HCT116 (cell line): ENCODE measurements around the gene TENM4. TPM values are rescaled to one million over a fixed set of nuclear protein-coding genes. Genes with fewer than 3 reads are reported as not detected.

ENCODE experiments used
- ATAC-seq: fragments of 200-7000 bp; cut with Tn5 transposase; 2 replicates; pipeline ENCODE4 v1.9.1; 2020; ENCODE audit warnings: mild to moderate bottlenecking, moderate library complexity
- BruUV-seq: library from RNA; stranded (reverse); fragments of 400-500 nt; replicated peaks from 2 replicates; lab custom pipeline; 2021; lab: Mats Ljungman, UMichigan
- CTCF ChIA-PET: fragments of 300-600 bp; sonication (Branson Sonifier 250); formaldehyde crosslinking; loops from one replicate; lab custom pipeline; 2021; ENCODE audit warnings: antibody characterized with exemption; lab: Charles Lee
- POLR2A ChIA-PET: fragments of 300-600, 350-600 bp; sonication (Branson Sonifier 250); formaldehyde crosslinking; loops from one replicate; lab custom pipeline; 2021; ENCODE audit warnings: antibody characterized with exemption; lab: Charles Lee
- RAD21 ChIA-PET, 2 experiments: fragments of 300-600 bp; sonication (Branson Sonifier 250); formaldehyde crosslinking; loops; one replicate each; lab custom pipeline; 2023; ENCODE audit warnings: low total read pairs in 2 of 2; ENCODE audit not compliant: uncharacterized antibody in 2 of 2, unreplicated experiment in 2 of 2, low non-redundant PET in 1 of 2; lab: Charles Lee
- DNase-seq: peaks from one replicate; pipeline ENCODE4 v3.0.0-alpha.2; 2010; ENCODE audit warnings: low read depth, low spot score
- H2AFZ ChIP-seq: fragments of 200-600 bp; shearing (Covaris generic), sonication (generic); 2 replicates; pipeline ENCODE4 v1.6.1; 2017; ENCODE audit warnings: low read depth, mixed run types, mixed read lengths, antibody characterized with exemption, low read length; ENCODE audit not compliant: poor library complexity, severe bottlenecking
- H3K27ac ChIP-seq: 2 replicates; pipeline ENCODE4 v1.5.1; 2012; ENCODE audit warnings: low read depth, low read length
- H3K27me3 ChIP-seq: fragments of 200-600 bp; sonication (generic); 2 replicates; pipeline ENCODE4 v1.6.1; 2016; ENCODE audit warnings: mixed run types, low read length, mixed read lengths; ENCODE audit not compliant: insufficient read depth
- H3K36me3 ChIP-seq, 2 experiments: fragments of 200-500 bp in 1 of 2; fragments of 200-600 bp in 1 of 2; sonication (Bioruptor generic) in 1 of 2; sonication (generic) in 1 of 2; 2 replicates each; pipeline versions ENCODE4 v1.5.1 to v1.6.1; 2014 to 2016; ENCODE audit warnings: low read length in 2 of 2, inconsistent platforms in 1 of 2, mixed read lengths in 1 of 2, mixed run types in 1 of 2; ENCODE audit not compliant: insufficient read depth in 2 of 2, control insufficient read depth in 1 of 2
- H3K4me1 ChIP-seq, 2 experiments: fragments of 200-600 bp in 1 of 2; sonication (generic) in 1 of 2; 2 replicates each; pipeline versions ENCODE4 v1.5.1 to v1.6.1; 2012 to 2017; ENCODE audit warnings: low read length in 2 of 2, inconsistent platforms in 1 of 2, mild to moderate bottlenecking in 1 of 2, mixed read lengths in 1 of 2, mixed run types in 1 of 2, moderate library complexity in 1 of 2; ENCODE audit not compliant: insufficient read depth in 2 of 2, control insufficient read depth in 1 of 2
- H3K4me2 ChIP-seq: fragments of 200-600 bp; sonication (generic); 2 replicates; pipeline ENCODE4 v1.6.1; 2017; ENCODE audit warnings: mixed run types, low read length, mixed read lengths
- H3K4me3 ChIP-seq, 2 experiments: fragments of 200-600 bp in 1 of 2; sonication (generic) in 1 of 2; replicated peaks in 1 of 2; 2 replicates each; pipeline ENCODE4 v1.5.1; 2011 to 2016; ENCODE audit warnings: low read length in 2 of 2, control low read depth in 1 of 2, low read depth in 1 of 2, mild to moderate bottlenecking in 1 of 2, mixed read lengths in 1 of 2, mixed run types in 1 of 2
- H3K79me2 ChIP-seq: fragments of 200-600 bp; sonication (generic); 2 replicates; pipeline ENCODE4 v1.6.1; 2017; ENCODE audit warnings: mild to moderate bottlenecking, mixed run types, low read length, moderate library complexity, mixed read lengths; ENCODE audit not compliant: insufficient read depth
- H3K9ac ChIP-seq: fragments of 200-600 bp; sonication (generic); 2 replicates; pipeline ENCODE4 v1.6.1; 2016; ENCODE audit warnings: low read length, mixed read lengths
- H3K9me2 ChIP-seq: fragments of 200-600 bp; sonication (generic), shearing (Covaris generic); 2 replicates; pipeline ENCODE4 v1.6.1; 2017; ENCODE audit warnings: mixed run types, mild to moderate bottlenecking, moderate library complexity; ENCODE audit not compliant: insufficient read depth
- H3K9me3 ChIP-seq, 2 experiments: fragments of 200-500 bp in 1 of 2; fragments of 200-600 bp in 1 of 2; sonication (Bioruptor generic) in 1 of 2; sonication (generic) in 1 of 2; 2 replicates each; pipeline ENCODE4 v1.6.1; 2014 to 2017; ENCODE audit warnings: low read length in 2 of 2, mixed read lengths in 2 of 2, inconsistent platforms in 1 of 2, low read depth in 1 of 2, mild to moderate bottlenecking in 1 of 2, mixed run types in 1 of 2, moderate library complexity in 1 of 2; ENCODE audit not compliant: control insufficient read depth in 1 of 2, insufficient read depth in 1 of 2
- H4K20me1 ChIP-seq: fragments of 200-600 bp; sonication (generic), shearing (Covaris generic); 2 replicates; pipeline ENCODE4 v1.6.1; 2017; ENCODE audit warnings: mixed run types, mild to moderate bottlenecking, moderate library complexity; ENCODE audit not compliant: insufficient read depth
- CBX3 ChIP-seq: IDR thresholded peaks from 2 replicates; pipeline ENCODE4 v1.6.1; 2012; ENCODE audit warnings: low read depth
- CEBPB ChIP-seq: IDR thresholded peaks from 2 replicates; pipeline ENCODE4 v1.6.1; 2012; ENCODE audit warnings: low read depth
- EGR1 ChIP-seq: IDR thresholded peaks from 2 replicates; pipeline ENCODE4 v1.6.1; 2012; ENCODE audit warnings: low read depth
- EZH2phosphoT487 ChIP-seq: fragments of 200-600 bp; IDR thresholded peaks from 2 replicates; pipeline ENCODE4 v1.6.1; 2018; ENCODE audit warnings: antibody characterized with exemption, borderline replicate concordance
- FOSL1 ChIP-seq: IDR thresholded peaks from 2 replicates; pipeline ENCODE4 v1.6.1; 2012; ENCODE audit warnings: low read depth
- MAX ChIP-seq: IDR thresholded peaks from 2 replicates; pipeline ENCODE4 v1.6.1; 2012
- POLR2A ChIP-seq: IDR thresholded peaks from 2 replicates; pipeline ENCODE4 v1.7.0; 2011; ENCODE audit warnings: borderline replicate concordance; ENCODE audit not compliant: insufficient read depth, insufficient read length; ENCODE audit errors: extremely low read depth
- POLR2AphosphoS5 ChIP-seq: IDR thresholded peaks from 2 replicates; pipeline ENCODE4 v1.6.1; 2011; ENCODE audit warnings: mild to moderate bottlenecking, low read depth, low read length, moderate library complexity
- SRF ChIP-seq: IDR thresholded peaks from 2 replicates; pipeline ENCODE4 v1.6.1; 2012; ENCODE audit warnings: low read depth
- YY1 ChIP-seq: IDR thresholded peaks from 2 replicates; pipeline ENCODE4 v1.6.1; 2011; ENCODE audit warnings: low read length, low read depth, moderate library complexity, mild to moderate bottlenecking; ENCODE audit not compliant: insufficient replicate concordance; ENCODE audit errors: extremely low read depth
- intact Hi-C: fragments of 100-400 bp; cut with micrococcal nuclease; formaldehyde crosslinking; loops from 2 replicates; pipeline ENCODE4 v1.10.0; 2022
- total RNA-seq: library from RNA; stranded (reverse); gene quantifications from one replicate; pipeline ENCODE4 v1.2.1, GENCODE V29; 2021; ENCODE audit not compliant: unreplicated experiment
- TF ChIP-seq, protein P1 (sequence below): IDR thresholded peaks from 2 replicates; pipeline ENCODE4 v1.6.1; 2012
- TF ChIP-seq, protein P2 (sequence below): IDR thresholded peaks from 2 replicates; pipeline ENCODE4 v1.6.1; 2011; ENCODE audit warnings: mild to moderate bottlenecking, low read length, moderate library complexity; ENCODE audit not compliant: insufficient replicate concordance; ENCODE audit errors: extremely low read depth
- TF ChIP-seq, protein P3 (sequence below): IDR thresholded peaks from 2 replicates; pipeline ENCODE4 v1.6.1; 2012; ENCODE audit warnings: low read depth

Gene TENM4
- total RNA-seq, 1 experiment from 2014 or later: 0.05 TPM

GRCh38 chr11:79412761-79413160, 28.1 kb downstream of the TENM4 start:
- no peaks in the 10 kb centered on the region for H3K9me2 ChIP-seq
- DNase-seq: no peak
- intact Hi-C loops: no loop called here
- H3K27ac ChIP-seq: no peak overlapping the region
- no peak overlapping the region for H3K4me2 ChIP-seq
- TF ChIP-seq, protein P1, sequence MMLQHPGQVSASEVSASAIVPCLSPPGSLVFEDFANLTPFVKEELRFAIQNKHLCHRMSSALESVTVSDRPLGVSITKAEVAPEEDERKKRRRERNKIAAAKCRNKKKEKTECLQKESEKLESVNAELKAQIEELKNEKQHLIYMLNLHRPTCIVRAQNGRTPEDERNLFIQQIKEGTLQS: no peak
- TF ChIP-seq CEBPB (no peak), EZH2phosphoT487 (no peak)
- TF ChIP-seq, all 23 proteins: peak for 0
- ChIA-PET CTCF (interaction anchor here (1.8 kb wide), 1 partner anchor 12 kb away, joined by 5 read pairs; no protein-coding TSS in a partner anchor), RAD21 (no interaction called here), POLR2A (no interaction called here)
- Histone ChIP-seq H3K36me3 (no peaks in the 10 kb centered on the region), H2AFZ (no peak overlapping the region), H3K9me3 (no peaks in the 10 kb centered on the region), H3K9ac (no peak overlapping the region), H4K20me1 (no peaks in the 10 kb centered on the region), H3K4me1 (peaks cover 0 to 15% of the 10 kb centered on the region in 2 experiments; a peak in 1 of 4 replicates), H3K27me3 (no peaks in the 10 kb centered on the region), H3K79me2 (no peaks in the 10 kb centered on the region), H3K4me3 (no peak overlapping the region)
- no TSS peak for BruUV-seq
- no peak for ATAC-seq

DNA sequence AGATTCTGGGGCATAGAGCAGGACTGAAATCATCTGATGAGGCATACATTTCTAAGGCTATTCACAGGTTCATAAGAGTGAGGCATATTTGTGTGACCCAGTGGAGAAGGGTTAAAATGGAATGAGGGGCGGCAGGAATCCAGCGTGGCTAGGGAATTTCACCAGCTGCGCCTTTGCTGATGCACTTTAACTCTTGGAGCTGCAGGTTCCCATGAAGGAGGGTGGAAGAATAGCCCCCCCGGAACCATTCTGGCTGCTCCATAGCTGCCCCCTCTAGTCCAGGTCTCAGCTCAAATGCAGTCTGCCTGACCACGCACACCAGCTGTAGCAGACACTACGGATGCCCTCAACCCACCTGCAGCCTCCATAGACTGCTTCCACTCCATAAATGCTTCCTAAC, 31.5 kb downstream of the TENM4 start:
- BruUV-seq: no TSS peak

More for the DNA sequence above, 31.5 kb downstream of the TENM4 start:
- intact Hi-C loops: no loop called here
- DNase-seq (no peak), ATAC-seq (no peak)
- TF ChIP-seq FOSL1 (no peak), EGR1 (no peak), SRF (no peak), POLR2AphosphoS5 (no peak), YY1 (no peak), MAX (no peak), CBX3 (no peak), POLR2A (no peak)
- TF ChIP-seq, protein P2, sequence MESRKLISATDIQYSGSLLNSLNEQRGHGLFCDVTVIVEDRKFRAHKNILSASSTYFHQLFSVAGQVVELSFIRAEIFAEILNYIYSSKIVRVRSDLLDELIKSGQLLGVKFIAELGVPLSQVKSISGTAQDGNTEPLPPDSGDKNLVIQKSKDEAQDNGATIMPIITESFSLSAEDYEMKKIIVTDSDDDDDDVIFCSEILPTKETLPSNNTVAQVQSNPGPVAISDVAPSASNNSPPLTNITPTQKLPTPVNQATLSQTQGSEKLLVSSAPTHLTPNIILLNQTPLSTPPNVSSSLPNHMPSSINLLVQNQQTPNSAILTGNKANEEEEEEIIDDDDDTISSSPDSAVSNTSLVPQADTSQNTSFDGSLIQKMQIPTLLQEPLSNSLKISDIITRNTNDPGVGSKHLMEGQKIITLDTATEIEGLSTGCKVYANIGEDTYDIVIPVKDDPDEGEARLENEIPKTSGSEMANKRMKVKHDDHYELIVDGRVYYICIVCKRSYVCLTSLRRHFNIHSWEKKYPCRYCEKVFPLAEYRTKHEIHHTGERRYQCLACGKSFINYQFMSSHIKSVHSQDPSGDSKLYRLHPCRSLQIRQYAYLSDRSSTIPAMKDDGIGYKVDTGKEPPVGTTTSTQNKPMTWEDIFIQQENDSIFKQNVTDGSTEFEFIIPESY: no peak
- TF ChIP-seq, protein P1: no peak
- TF ChIP-seq, protein P3, sequence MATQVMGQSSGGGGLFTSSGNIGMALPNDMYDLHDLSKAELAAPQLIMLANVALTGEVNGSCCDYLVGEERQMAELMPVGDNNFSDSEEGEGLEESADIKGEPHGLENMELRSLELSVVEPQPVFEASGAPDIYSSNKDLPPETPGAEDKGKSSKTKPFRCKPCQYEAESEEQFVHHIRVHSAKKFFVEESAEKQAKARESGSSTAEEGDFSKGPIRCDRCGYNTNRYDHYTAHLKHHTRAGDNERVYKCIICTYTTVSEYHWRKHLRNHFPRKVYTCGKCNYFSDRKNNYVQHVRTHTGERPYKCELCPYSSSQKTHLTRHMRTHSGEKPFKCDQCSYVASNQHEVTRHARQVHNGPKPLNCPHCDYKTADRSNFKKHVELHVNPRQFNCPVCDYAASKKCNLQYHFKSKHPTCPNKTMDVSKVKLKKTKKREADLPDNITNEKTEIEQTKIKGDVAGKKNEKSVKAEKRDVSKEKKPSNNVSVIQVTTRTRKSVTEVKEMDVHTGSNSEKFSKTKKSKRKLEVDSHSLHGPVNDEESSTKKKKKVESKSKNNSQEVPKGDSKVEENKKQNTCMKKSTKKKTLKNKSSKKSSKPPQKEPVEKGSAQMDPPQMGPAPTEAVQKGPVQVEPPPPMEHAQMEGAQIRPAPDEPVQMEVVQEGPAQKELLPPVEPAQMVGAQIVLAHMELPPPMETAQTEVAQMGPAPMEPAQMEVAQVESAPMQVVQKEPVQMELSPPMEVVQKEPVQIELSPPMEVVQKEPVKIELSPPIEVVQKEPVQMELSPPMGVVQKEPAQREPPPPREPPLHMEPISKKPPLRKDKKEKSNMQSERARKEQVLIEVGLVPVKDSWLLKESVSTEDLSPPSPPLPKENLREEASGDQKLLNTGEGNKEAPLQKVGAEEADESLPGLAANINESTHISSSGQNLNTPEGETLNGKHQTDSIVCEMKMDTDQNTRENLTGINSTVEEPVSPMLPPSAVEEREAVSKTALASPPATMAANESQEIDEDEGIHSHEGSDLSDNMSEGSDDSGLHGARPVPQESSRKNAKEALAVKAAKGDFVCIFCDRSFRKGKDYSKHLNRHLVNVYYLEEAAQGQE: no peak
- H4K20me1 ChIP-seq: no peaks in the 10 kb centered on the region
- no peak overlapping the region for H3K27ac ChIP-seq
- H3K27me3 ChIP-seq: no peaks in the 10 kb centered on the region
- no peak overlapping the region for H2AFZ ChIP-seq
- RAD21 ChIA-PET: no interaction called here
- no peak overlapping the region for H3K4me3 ChIP-seq
- no peaks in the 10 kb centered on the region for H3K9me2 ChIP-seq
- H3K4me2 ChIP-seq: no peak overlapping the region
- POLR2A ChIA-PET: no interaction called here
- H3K36me3 ChIP-seq: no peaks in the 10 kb centered on the region
- peaks cover 0 to 7% of the 10 kb centered on the region in 2 experiments; a peak in 1 of 4 replicates for H3K4me1 ChIP-seq
- CTCF ChIA-PET: no interaction called here
- no peaks in the 10 kb centered on the region for H3K9me3 ChIP-seq
- no peaks in the 10 kb centered on the region for H3K79me2 ChIP-seq
- no peak overlapping the region for H3K9ac ChIP-seq
